GM12892 (cell line): ENCODE results near the gene TLX2.

ENCODE experiments used
- DNase-seq: peaks from one replicate; pipeline ENCODE4 v3.0.0; 2011; ENCODE audit not compliant: insufficient read length
- FAIRE-seq: peaks from 2 replicates; lab custom pipeline; 2011; peaks lifted over from hg19 to GRCh38; lab: Jason Lieb, UNC
- POLR2A ChIP-seq: IDR thresholded peaks from 2 replicates; pipeline ENCODE4 v1.6.1; 2011; ENCODE audit warnings: low read depth, low read length, control low read depth
- POLR2AphosphoS5 ChIP-seq: IDR thresholded peaks from 2 replicates; pipeline ENCODE4 v1.6.1; 2011; ENCODE audit warnings: low read depth, low read length, control low read depth
- TAF1 ChIP-seq: IDR thresholded peaks from 2 replicates; pipeline ENCODE4 v1.6.1; 2011; ENCODE audit warnings: low read depth, mild to moderate bottlenecking, control low read depth, low read length, borderline replicate concordance

The TLX2 gene

GRCh38 chr2:74544634-74545033 is 30.4 kb downstream of the TLX2 start:
- no peak for FAIRE-seq
- DNase-seq: no peak
- TF ChIP-seq TAF1 (no peak), POLR2AphosphoS5 (no peak), POLR2A (no peak)

GRCh38 chr2:74546004-74546403 is 31.8 kb downstream of the TLX2 start:
- no peak for TF ChIP-seq TAF1
- TF ChIP-seq POLR2A: no peak
- TF ChIP-seq POLR2AphosphoS5: no peak
- DNase-seq (no peak), FAIRE-seq (no peak)

- TF ChIP-seq TAF1 (no peak), POLR2AphosphoS5 (no peak), POLR2A (no peak)
- DNase-seq: no peak
- FAIRE-seq: no peak
These were observed 34.1 kb downstream of the TLX2 start for GRCh38 chr2:74548285-74548899.

- FAIRE-seq (peak; percentile 30), DNase-seq (no peak)
- TF ChIP-seq POLR2AphosphoS5 (no peak; the same call in 1 of the 2 replicates), TAF1 (peak; percentile 31; the same call in 1 of the 2 replicates), POLR2A (peak; percentile 58; the same call in 1 of the 2 replicates)
These were observed 34.9 kb downstream of the TLX2 start for GRCh38 chr2:74548900-74549826.

- TF ChIP-seq TAF1 (no peak), POLR2AphosphoS5 (no peak), POLR2A (no peak)
- DNase-seq: no peak
- no peak for FAIRE-seq
These were observed 36.0 kb downstream of the TLX2 start for GRCh38 chr2:74550231-74550630.

- DNase-seq (no peak), FAIRE-seq (no peak)
- TF ChIP-seq POLR2AphosphoS5 (no peak), POLR2A (0 out of 2 replicates have a peak, but pooled peaks have one; percentile 3)
These were observed 37.3 kb downstream of the TLX2 start for GRCh38 chr2:74551530-74551929.

GRCh38 chr2:74551942-74552913 is 38.0 kb downstream of the TLX2 start:
- DNase-seq (no peak), FAIRE-seq (peak; percentile 70)
- TF ChIP-seq POLR2A: no peak
- no peak for TF ChIP-seq POLR2AphosphoS5
- TF ChIP-seq TAF1: peak; percentile 48; the same call in 1 of the 2 replicates

- DNase-seq (no peak), FAIRE-seq (peak; percentile 86)
- TF ChIP-seq POLR2AphosphoS5: 0 out of 2 replicates have a peak, but pooled peaks have one; percentile 14
- no peak for TF ChIP-seq POLR2A
These were observed 38.9 kb downstream of the TLX2 start for GRCh38 chr2:74552914-74553811.

GRCh38 chr2:74553892-74554819 is 39.9 kb downstream of the TLX2 start, which contains the start of the genes DOK1 and LOXL3:
DOK1 (plus strand) TSS chr2:74554720; CDS start chr2:74554755, 35 bp downstream.
LOXL3 (minus strand) TSS chr2:74553942; CDS start chr2:74552634, 1,308 bp downstream.
- TF ChIP-seq TAF1 (no peak), POLR2AphosphoS5 (no peak), POLR2A (peak; percentile 35)
- peak; percentile 53 for FAIRE-seq
- DNase-seq: peak; percentile 87
